ENCODE results near the gene MCTP1. TPM values are rescaled to one million over a fixed set of nuclear protein-coding genes. Genes with fewer than 3 reads are reported as not detected.

The MCTP1 gene
- total and polyA plus RNA-seq, 10 of the 15 experiments (the other 5 are each of a cell fraction or from before 2014, with no cell fraction given): 12.6 to 45.9 (median 18.8) TPM

DNA sequence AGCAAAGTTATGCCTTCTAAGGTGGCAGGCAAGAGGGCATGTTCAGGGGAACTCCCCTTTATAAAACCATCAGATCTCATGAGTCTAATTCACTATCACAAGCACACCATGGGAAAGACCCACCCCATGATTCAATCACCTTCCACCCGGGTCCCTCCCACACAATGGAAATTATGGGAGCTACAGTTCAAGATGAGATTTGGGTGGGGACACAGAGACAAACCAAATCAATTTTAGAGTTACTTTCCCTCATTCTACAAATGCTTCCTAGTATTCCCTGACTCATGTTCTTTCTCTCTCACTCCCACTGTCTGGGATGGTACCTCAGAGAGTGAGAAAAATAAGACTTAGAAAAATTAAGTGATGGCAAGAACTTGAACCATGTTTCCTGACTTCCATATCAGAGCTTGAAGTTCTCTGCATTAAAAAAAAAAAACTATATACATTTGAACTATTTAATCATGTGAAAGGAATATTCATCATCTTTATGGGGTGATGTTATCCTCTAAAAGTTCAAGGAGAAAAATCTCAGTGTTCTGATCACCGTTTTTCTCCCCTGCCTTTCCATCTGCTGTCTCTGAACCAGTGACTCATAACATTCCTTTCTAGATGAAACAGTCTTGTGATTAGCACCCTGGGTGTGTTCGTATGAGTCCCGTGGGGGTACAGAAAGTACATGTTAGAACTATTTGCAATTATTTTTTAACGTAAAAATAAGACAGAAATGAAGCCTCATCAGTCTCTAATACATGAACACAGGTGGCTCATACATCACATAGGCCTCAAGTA lies 383.5 kb downstream of the MCTP1 start (continued):
- TF ChIP-seq SREBF2 (IDR thresholded peaks at IDR 0.05; ENCODE audit: low read length): no peak
- no peak for TF ChIP-seq CHD4 (IDR thresholded peaks at IDR 0.05)
- no peak for TF ChIP-seq USF1 (IDR thresholded peaks at IDR 0.05; ENCODE audit: borderline replicate concordance, extremely low read length, insufficient read depth, low read depth, low read length)
- TF ChIP-seq HDGF (IDR thresholded peaks at IDR 0.05): no peak
- no peak for TF ChIP-seq TBL1XR1 (IDR thresholded peaks at IDR 0.05; ENCODE audit: low read depth, low read length)
- no peak for TF ChIP-seq NRF1 (conservative IDR thresholded peaks at IDR 0.05; ENCODE audit: low read depth, low read length)
- TF ChIP-seq, protein P1, sequence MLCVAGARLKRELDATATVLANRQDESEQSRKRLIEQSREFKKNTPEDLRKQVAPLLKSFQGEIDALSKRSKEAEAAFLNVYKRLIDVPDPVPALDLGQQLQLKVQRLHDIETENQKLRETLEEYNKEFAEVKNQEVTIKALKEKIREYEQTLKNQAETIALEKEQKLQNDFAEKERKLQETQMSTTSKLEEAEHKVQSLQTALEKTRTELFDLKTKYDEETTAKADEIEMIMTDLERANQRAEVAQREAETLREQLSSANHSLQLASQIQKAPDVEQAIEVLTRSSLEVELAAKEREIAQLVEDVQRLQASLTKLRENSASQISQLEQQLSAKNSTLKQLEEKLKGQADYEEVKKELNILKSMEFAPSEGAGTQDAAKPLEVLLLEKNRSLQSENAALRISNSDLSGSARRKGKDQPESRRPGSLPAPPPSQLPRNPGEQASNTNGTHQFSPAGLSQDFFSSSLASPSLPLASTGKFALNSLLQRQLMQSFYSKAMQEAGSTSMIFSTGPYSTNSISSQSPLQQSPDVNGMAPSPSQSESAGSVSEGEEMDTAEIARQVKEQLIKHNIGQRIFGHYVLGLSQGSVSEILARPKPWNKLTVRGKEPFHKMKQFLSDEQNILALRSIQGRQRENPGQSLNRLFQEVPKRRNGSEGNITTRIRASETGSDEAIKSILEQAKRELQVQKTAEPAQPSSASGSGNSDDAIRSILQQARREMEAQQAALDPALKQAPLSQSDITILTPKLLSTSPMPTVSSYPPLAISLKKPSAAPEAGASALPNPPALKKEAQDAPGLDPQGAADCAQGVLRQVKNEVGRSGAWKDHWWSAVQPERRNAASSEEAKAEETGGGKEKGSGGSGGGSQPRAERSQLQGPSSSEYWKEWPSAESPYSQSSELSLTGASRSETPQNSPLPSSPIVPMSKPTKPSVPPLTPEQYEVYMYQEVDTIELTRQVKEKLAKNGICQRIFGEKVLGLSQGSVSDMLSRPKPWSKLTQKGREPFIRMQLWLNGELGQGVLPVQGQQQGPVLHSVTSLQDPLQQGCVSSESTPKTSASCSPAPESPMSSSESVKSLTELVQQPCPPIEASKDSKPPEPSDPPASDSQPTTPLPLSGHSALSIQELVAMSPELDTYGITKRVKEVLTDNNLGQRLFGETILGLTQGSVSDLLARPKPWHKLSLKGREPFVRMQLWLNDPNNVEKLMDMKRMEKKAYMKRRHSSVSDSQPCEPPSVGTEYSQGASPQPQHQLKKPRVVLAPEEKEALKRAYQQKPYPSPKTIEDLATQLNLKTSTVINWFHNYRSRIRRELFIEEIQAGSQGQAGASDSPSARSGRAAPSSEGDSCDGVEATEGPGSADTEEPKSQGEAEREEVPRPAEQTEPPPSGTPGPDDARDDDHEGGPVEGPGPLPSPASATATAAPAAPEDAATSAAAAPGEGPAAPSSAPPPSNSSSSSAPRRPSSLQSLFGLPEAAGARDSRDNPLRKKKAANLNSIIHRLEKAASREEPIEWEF (IDR thresholded peaks at IDR 0.05; ENCODE audit: insufficient replicate concordance, low read depth, low read length): no peak
- no peak for TF ChIP-seq ZNF592 (IDR thresholded peaks at IDR 0.05)
- TF ChIP-seq FOXM1 (IDR thresholded peaks at IDR 0.05; ENCODE audit: low read depth, low read length): 0 out of 2 replicates have a peak, but pooled peaks have one; percentile 20
- TF ChIP-seq, protein P2, sequence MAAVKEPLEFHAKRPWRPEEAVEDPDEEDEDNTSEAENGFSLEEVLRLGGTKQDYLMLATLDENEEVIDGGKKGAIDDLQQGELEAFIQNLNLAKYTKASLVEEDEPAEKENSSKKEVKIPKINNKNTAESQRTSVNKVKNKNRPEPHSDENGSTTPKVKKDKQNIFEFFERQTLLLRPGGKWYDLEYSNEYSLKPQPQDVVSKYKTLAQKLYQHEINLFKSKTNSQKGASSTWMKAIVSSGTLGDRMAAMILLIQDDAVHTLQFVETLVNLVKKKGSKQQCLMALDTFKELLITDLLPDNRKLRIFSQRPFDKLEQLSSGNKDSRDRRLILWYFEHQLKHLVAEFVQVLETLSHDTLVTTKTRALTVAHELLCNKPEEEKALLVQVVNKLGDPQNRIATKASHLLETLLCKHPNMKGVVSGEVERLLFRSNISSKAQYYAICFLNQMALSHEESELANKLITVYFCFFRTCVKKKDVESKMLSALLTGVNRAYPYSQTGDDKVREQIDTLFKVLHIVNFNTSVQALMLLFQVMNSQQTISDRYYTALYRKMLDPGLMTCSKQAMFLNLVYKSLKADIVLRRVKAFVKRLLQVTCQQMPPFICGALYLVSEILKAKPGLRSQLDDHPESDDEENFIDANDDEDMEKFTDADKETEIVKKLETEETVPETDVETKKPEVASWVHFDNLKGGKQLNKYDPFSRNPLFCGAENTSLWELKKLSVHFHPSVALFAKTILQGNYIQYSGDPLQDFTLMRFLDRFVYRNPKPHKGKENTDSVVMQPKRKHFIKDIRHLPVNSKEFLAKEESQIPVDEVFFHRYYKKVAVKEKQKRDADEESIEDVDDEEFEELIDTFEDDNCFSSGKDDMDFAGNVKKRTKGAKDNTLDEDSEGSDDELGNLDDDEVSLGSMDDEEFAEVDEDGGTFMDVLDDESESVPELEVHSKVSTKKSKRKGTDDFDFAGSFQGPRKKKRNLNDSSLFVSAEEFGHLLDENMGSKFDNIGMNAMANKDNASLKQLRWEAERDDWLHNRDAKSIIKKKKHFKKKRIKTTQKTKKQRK (IDR thresholded peaks at IDR 0.05; ENCODE audit: low read depth, low read length): no peak
- no peak for TF ChIP-seq HDAC6 (IDR thresholded peaks at IDR 0.05; ENCODE audit: unreplicated experiment)
- no peak for TF ChIP-seq E2F4 (IDR thresholded peaks at IDR 0.05; ENCODE audit: low read depth, low read length)
- no peak; the same call in 1 of the 2 replicates for TF ChIP-seq CREM (IDR thresholded peaks at IDR 0.05; ENCODE audit: low read depth)

All from GM12878 (cell line).